ENCODE results near the gene RHBDD3.
"Not testable (repeated sequence)": the region's sequence is repeated elsewhere in the genome, so short reads cannot be mapped to it uniquely, and the experiment has no call there.

RHBDD3 gene

DNA sequence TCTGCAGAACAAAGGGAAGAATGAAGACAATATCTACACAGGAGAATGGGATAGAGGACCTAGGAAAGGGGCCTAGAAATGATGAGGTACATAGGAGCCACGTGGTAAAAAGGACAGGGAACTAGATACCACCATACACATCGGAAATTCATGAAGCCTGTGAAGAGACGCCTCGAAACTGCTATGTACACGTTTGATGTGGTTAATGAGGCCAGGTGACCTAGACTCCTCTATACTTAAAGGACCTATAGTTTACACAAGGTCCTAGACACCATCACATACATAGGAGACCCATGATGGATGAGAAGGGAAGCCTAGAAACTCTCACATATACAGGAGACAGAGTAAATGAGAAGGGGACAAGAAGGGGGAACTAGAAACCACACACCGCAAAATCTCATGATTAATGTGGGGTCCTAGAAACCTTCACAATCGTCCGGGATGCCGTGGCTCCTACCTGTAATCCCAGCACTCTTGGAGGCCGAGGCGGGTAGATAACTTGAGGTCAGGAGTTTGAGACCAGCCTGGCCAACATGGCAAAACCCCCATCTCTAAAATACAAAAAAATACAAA, 23.8 kb downstream of the RHBDD3 start:
- H3K27me3 ChIP-seq (ENCODE audit: control insufficient read depth, insufficient read depth, low read length) = no peaks in the 10 kb centered on the region
- no peak overlapping the region for H3K9ac ChIP-seq (ENCODE audit: low read depth, low read length)
- H3K9me3 ChIP-seq (ENCODE audit: control insufficient read depth, insufficient read depth, low read length) = no peaks in the 10 kb centered on the region
- H3K27ac ChIP-seq (ENCODE audit: low read depth, low read length) = no peak overlapping the region
- no peaks in the 10 kb centered on the region for H3K4me1 ChIP-seq (ENCODE audit: control insufficient read depth, insufficient read depth, low read length)
- H3K4me3 ChIP-seq (ENCODE audit: low read depth, low read length) = no peak overlapping the region
- no peaks in the 10 kb centered on the region for H3K36me3 ChIP-seq (ENCODE audit: control insufficient read depth, insufficient read depth, low read length)

DNA sequence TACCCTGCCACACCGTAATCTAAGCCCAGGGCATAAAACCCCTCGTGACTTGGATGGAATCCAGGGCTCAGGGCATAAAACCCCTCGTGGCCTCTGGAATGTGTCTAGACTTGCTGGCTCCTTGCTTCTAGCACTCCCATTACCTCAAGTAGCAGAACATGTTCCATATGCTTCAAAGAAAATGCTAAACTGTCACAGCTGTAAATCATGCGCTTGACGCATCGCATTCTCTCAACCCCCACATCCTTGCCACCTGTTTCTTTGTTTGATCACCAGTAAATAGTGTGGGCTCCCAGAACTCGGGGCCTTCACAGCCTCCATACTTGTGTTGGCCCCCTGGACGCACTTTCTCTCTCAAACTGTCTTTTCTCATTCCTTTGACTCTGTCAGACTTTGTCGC, 27.3 kb downstream of the RHBDD3 start:
- not testable (repeated sequence) for H3K9me3 ChIP-seq (ENCODE audit: control insufficient read depth, insufficient read depth, low read length); H3K27ac ChIP-seq (ENCODE audit: low read depth, low read length)

GRCh38 chr22:29233277-29233877, 34.4 kb downstream of the RHBDD3 start:
- Histone ChIP-seq H3K27me3 (ENCODE audit: control insufficient read depth, insufficient read depth, low read length) (peaks cover 2% of the 10 kb centered on the region; the same call in 1 of the 2 replicates), H3K4me1 (ENCODE audit: control insufficient read depth, insufficient read depth, low read length) (no peaks in the 10 kb centered on the region), H3K9ac (ENCODE audit: low read depth, low read length) (no peak overlapping the region), H3K36me3 (ENCODE audit: control insufficient read depth, insufficient read depth, low read length) (no peaks in the 10 kb centered on the region), H3K4me3 (ENCODE audit: low read depth, low read length) (no peak overlapping the region), H3K9me3 (ENCODE audit: control insufficient read depth, insufficient read depth, low read length) (no peaks in the 10 kb centered on the region), H3K27ac (ENCODE audit: low read depth, low read length) (no peak overlapping the region)

More for the DNA sequence above, 27.3 kb downstream of the RHBDD3 start:
- H3K4me1 ChIP-seq (ENCODE audit: control insufficient read depth, insufficient read depth, low read length); H3K4me3 ChIP-seq (ENCODE audit: low read depth, low read length); H3K27me3 ChIP-seq (ENCODE audit: control insufficient read depth, insufficient read depth, low read length); H3K9ac ChIP-seq (ENCODE audit: low read depth, low read length); H3K36me3 ChIP-seq (ENCODE audit: control insufficient read depth, insufficient read depth, low read length): not testable (repeated sequence)

DNA sequence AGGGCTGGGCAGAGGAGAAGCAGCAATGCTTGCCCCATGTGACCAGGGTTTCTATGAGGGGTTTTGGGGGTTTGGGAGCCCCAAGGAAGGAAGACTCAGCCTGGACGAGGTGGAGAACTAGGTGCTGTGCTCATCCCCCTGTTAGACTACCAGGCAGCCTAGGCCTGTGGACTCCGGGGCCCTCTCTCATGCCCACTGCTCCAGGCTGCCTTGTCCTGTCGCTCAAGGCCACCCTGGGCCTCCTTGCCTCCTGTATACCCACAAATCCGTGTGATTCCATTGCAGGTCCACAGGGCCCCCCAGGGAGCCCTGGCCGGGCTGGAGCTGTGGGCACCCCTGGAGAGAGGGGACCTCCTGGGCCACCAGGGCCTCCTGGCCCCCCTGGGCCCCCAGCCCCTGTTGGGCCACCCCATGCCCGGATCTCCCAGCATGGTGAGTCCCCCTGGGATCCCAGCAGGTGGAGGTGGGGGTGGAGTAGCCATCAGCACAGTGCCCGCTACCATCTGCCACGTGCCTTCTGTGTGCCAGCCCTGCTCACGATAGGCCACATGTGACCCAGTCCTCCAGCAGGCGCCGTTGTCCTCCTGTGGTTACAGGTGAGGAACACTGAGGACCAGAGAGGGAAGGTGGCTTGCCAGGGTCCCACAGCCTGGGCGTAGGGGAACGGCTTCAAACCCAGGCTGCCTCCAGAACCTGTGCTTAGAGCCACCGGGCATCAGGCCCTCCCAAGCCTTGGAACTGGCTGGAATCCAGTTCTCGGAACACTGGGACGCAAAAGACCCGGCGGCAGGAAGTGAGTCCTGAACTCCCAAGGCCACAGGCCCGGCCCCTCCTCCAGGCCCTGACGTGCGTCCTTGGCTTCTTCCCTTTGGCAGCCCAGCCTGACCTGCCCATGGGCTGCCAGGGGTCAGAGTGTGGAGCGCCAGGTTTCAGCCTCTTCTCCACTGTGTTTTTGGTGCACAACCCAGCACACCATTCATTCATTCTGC, 35.5 kb downstream of the RHBDD3 start:
- Histone ChIP-seq H3K27me3 (ENCODE audit: control insufficient read depth, insufficient read depth, low read length) (peaks cover 2% of the 10 kb centered on the region; the same call in 1 of the 2 replicates), H3K4me1 (ENCODE audit: control insufficient read depth, insufficient read depth, low read length) (no peaks in the 10 kb centered on the region), H3K4me3 (ENCODE audit: low read depth, low read length) (no peak overlapping the region), H3K9ac (ENCODE audit: low read depth, low read length) (no peak overlapping the region), H3K9me3 (ENCODE audit: control insufficient read depth, insufficient read depth, low read length) (no peaks in the 10 kb centered on the region), H3K27ac (ENCODE audit: low read depth, low read length) (no peak overlapping the region), H3K36me3 (ENCODE audit: control insufficient read depth, insufficient read depth, low read length) (no peaks in the 10 kb centered on the region)

- no peaks in the 10 kb centered on the region for H3K4me1 ChIP-seq (ENCODE audit: control insufficient read depth, insufficient read depth, low read length)
- no peaks in the 10 kb centered on the region for H3K36me3 ChIP-seq (ENCODE audit: control insufficient read depth, insufficient read depth, low read length)
- no peak overlapping the region for H3K4me3 ChIP-seq (ENCODE audit: low read depth, low read length)
- peaks cover 2% of the 10 kb centered on the region; the same call in 1 of the 2 replicates for H3K27me3 ChIP-seq (ENCODE audit: control insufficient read depth, insufficient read depth, low read length)
- H3K9me3 ChIP-seq (ENCODE audit: control insufficient read depth, insufficient read depth, low read length) = no peaks in the 10 kb centered on the region
- no peak overlapping the region for H3K27ac ChIP-seq (ENCODE audit: low read depth, low read length)
- H3K9ac ChIP-seq (ENCODE audit: low read depth, low read length) = no peak overlapping the region
Measured at GRCh38 chr22:29230972-29231875, 36.6 kb downstream of the RHBDD3 start.

GRCh38 chr22:29226351-29226981, 41.3 kb downstream of the RHBDD3 start:
- Histone ChIP-seq H3K9ac (ENCODE audit: low read depth, low read length) (no peak overlapping the region), H3K36me3 (ENCODE audit: control insufficient read depth, insufficient read depth, low read length) (no peaks in the 10 kb centered on the region), H3K4me3 (ENCODE audit: low read depth, low read length) (no peak overlapping the region), H3K9me3 (ENCODE audit: control insufficient read depth, insufficient read depth, low read length) (no peaks in the 10 kb centered on the region), H3K27me3 (ENCODE audit: control insufficient read depth, insufficient read depth, low read length) (peaks cover 2% of the 10 kb centered on the region; the same call in 1 of the 2 replicates), H3K27ac (ENCODE audit: low read depth, low read length) (no peak overlapping the region), H3K4me1 (ENCODE audit: control insufficient read depth, insufficient read depth, low read length) (no peaks in the 10 kb centered on the region)

DNA sequence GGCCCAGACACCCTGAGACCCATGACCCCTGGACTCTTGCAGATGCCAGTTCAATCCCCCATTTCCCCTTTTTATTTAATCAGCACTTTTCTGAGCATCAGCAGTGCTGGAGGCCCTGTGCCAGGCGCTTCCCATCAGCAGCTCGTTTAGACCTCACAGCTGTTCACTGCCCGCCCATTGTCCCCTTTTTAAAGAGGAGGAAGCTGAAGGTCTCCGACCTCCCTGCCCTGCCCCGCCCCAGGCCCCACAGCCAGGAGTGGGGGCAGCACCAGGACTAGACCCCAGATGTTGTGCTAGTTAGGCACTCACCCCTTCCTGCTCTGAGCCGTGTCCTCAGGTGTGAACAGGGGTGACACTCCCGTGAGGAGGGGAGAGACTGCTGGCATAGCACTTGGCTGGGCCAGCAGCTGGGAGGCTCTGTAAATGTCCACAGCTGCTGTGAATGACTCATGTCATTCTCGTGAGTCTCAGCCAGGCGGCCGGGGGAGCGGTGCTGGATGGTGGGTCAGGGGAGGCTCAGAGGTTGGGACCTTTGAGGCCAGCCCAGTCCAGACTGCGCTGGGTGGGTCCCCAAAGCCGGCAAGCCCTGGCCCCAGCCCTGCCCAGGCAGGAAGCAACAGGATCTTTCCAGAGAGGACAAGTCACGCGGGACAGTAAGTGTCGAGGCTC, 42.2 kb downstream of the RHBDD3 start:
- H3K27ac ChIP-seq (ENCODE audit: low read depth, low read length) = no peak overlapping the region
- H3K4me1 ChIP-seq (ENCODE audit: control insufficient read depth, insufficient read depth, low read length) = peaks cover 2% of the 10 kb centered on the region
- H3K27me3 ChIP-seq (ENCODE audit: control insufficient read depth, insufficient read depth, low read length) = peaks cover 2% of the 10 kb centered on the region; the same call in 1 of the 2 replicates
- no peaks in the 10 kb centered on the region for H3K36me3 ChIP-seq (ENCODE audit: control insufficient read depth, insufficient read depth, low read length)
- H3K4me3 ChIP-seq (ENCODE audit: low read depth, low read length) = no peak overlapping the region
- H3K9ac ChIP-seq (ENCODE audit: low read depth, low read length) = no peak overlapping the region
- H3K9me3 ChIP-seq (ENCODE audit: control insufficient read depth, insufficient read depth, low read length) = no peaks in the 10 kb centered on the region

DNA sequence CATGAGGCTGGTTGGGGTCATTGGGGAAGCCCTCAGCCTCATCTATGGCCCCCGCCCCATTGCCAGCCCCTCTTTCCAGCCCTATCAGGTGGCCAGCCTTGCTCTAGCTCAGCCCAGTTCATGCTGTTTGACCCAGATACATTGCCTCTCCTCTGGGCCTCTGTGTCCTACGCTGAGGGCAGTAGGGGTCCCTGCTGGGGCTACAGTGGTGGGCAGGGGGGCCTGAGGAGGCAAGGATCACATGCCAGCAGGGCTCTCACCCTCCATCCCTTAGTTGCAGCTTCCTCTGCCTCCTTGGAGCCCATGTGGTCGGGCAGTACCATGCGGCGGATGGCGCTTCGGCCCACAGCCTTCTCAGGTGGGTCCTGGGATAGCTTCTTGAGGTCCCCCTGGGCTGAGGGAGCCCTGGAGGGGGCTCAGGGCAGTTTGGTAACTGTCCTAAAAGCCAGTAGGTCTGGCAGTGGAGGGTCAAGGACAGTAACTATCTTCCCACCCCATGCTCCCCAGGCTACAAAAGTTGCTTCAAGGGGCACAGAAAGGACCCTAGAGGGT, 42.8 kb downstream of the RHBDD3 start:
- Histone ChIP-seq H3K27ac (ENCODE audit: low read depth, low read length) (no peak overlapping the region), H3K4me3 (ENCODE audit: low read depth, low read length) (no peak overlapping the region), H3K4me1 (ENCODE audit: control insufficient read depth, insufficient read depth, low read length) (peaks cover 8% of the 10 kb centered on the region), H3K36me3 (ENCODE audit: control insufficient read depth, insufficient read depth, low read length) (no peaks in the 10 kb centered on the region), H3K9me3 (ENCODE audit: control insufficient read depth, insufficient read depth, low read length) (no peaks in the 10 kb centered on the region), H3K27me3 (ENCODE audit: control insufficient read depth, insufficient read depth, low read length) (peaks cover 2% of the 10 kb centered on the region; the same call in 1 of the 2 replicates), H3K9ac (ENCODE audit: low read depth, low read length) (no peak overlapping the region)

DNA sequence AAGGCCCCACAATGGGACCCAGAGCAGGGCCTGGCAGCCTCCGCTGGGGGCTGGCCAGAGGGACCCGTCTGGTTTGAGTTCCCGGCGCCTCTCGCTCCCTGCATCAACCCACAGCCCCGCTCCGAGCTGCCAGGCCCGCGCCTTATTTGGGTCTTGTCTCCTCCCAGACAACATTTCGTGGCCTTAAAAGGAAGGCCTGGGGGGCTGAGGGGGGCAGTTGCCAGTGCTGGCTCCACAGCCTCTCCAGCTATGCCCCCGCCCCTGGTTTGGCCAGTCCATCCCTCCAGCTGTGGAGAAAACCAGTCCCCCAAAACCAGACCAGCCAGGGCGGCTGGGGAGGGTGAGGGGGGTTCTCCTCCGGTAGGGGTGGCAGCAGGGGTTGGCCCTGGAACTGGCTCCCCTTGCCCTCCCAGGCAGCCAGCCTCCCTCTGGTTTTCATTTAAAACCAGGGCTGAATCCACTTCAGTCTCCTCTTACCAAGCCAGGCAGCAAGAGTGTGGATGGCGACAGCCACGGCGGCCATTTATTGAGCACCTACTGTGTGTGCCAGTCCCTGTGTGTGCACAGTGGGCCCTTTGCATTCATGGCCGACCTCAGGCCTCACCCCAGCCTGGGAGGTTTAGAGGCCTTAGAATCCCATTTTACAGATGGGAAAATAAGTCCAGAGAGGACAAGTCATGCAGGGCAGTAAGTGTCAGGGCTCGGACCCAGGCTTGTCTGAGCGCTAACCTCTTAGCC, 43.5 kb downstream of the RHBDD3 start:
- Histone ChIP-seq H3K4me3 (ENCODE audit: low read depth, low read length) (no peak overlapping the region), H3K4me1 (ENCODE audit: control insufficient read depth, insufficient read depth, low read length) (peaks cover 10% of the 10 kb centered on the region), H3K27me3 (ENCODE audit: control insufficient read depth, insufficient read depth, low read length) (no peaks in the 10 kb centered on the region), H3K27ac (ENCODE audit: low read depth, low read length) (no peak overlapping the region), H3K9me3 (ENCODE audit: control insufficient read depth, insufficient read depth, low read length) (no peaks in the 10 kb centered on the region), H3K36me3 (ENCODE audit: control insufficient read depth, insufficient read depth, low read length) (no peaks in the 10 kb centered on the region), H3K9ac (ENCODE audit: low read depth, low read length) (no peak overlapping the region)

All from HUES48 (cell line).